Stimulated activated naive B cell treated with anti-CD40 and anti-IgM and Interleukin-4, amounts not matched to agents 10 μg/mL and 1 μg/mL and 100 μg/mL, for 72 hours (primary cell): ENCODE measurements around the gene C19orf25.

Experiments
- ATAC-seq, 2 donors: fragments of 150-1000 bp; cut with Tn5 transposase; replicated peaks; 2 replicates each; pipeline ENCODE4 v1.10.0; 2021; ENCODE audit warnings: moderate library complexity in 1 of 2
- DNase-seq: peaks from one replicate; pipeline ENCODE4 v3.0.0; 2021
- H3K27ac Mint-ChIP-seq: one replicate; pipeline ENCODE4 v1.8.0; 2022; ENCODE audit warnings: mild to moderate bottlenecking, mixed read lengths
- H3K27me3 Mint-ChIP-seq, 2 donors: one replicate each; pipeline ENCODE4 v1.8.0; 2022; ENCODE audit warnings: mixed read lengths in 2 of 2
- H3K36me3 Mint-ChIP-seq, 2 donors: one replicate each; pipeline ENCODE4 v1.8.0; 2022; ENCODE audit warnings: mixed read lengths in 2 of 2, mild to moderate bottlenecking in 1 of 2
- H3K4me1 Mint-ChIP-seq, 2 donors: one replicate each; pipeline ENCODE4 v1.8.0; 2022; ENCODE audit warnings: mixed read lengths in 2 of 2, mild to moderate bottlenecking in 1 of 2
- H3K4me3 Mint-ChIP-seq, 2 donors: one replicate each; pipeline ENCODE4 v1.8.0; 2022; ENCODE audit warnings: mild to moderate bottlenecking in 2 of 2, mixed read lengths in 2 of 2, moderate library complexity in 1 of 2
- H3K9me3 Mint-ChIP-seq, 2 donors: one replicate each; pipeline ENCODE4 v1.8.0; 2022; ENCODE audit warnings: mixed read lengths in 2 of 2, mild to moderate bottlenecking in 1 of 2

Gene C19orf25

GRCh38 chr19:1495799-1496713 lies 17.0 kb upstream of the C19orf25 start:
- Mint-ChIP-seq H3K4me3 (no peak overlapping the region), H3K27ac (no peak overlapping the region), H3K27me3 (peaks cover 21 to 30% of the 10 kb centered on the region in 2 donors), H3K9me3 (no peaks in the 10 kb centered on the region), H3K36me3 (no peaks in the 10 kb centered on the region), H3K4me1 (peaks cover 0 to 2% of the 10 kb centered on the region in 2 donors)
- no peak for DNase-seq
- no peak for ATAC-seq

DNA sequence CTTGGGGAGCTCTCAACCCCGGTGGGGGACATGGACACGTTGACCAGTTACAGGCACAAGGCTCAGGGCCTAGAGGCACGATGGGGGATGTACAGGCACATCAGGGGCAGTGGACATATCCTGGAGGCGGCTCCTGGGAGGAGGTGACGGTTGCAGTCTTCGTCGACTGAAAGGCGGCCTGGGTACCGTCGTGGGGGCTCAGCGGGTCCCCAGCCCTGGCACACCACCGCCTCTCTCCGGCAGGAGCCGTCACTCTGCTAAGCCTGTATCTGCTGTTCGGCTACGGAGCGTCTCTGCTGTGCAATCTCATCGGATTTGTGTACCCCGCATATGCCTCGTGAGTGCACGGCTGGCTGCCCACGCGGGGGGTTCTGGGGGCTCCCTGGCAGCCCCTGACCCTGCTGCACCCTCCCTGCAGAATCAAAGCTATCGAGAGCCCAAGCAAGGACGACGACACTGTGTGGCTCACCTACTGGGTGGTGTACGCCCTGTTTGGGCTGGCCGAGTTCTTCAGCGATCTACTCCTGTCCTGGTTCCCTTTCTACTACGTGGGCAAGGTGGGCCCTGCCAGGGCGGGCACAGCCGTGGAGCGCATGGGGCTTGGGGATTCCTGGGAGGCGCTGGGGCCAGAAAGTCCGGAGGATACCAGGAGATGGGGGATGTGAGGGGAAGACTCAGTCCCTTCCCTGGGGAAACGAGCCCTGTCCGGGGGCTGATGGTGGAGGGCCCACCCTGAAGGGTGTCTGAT lies 16.2 kb upstream of the C19orf25 start:
- Mint-ChIP-seq H3K9me3 (no peaks in the 10 kb centered on the region), H3K4me1 (peaks cover 0 to 5% of the 10 kb centered on the region in 2 donors), H3K4me3 (no peak overlapping the region), H3K27ac (no peak overlapping the region), H3K36me3 (no peaks in the 10 kb centered on the region), H3K27me3 (peaks cover 18 to 30% of the 10 kb centered on the region in 2 donors)
- DNase-seq = no peak
- ATAC-seq = no peak

DNA sequence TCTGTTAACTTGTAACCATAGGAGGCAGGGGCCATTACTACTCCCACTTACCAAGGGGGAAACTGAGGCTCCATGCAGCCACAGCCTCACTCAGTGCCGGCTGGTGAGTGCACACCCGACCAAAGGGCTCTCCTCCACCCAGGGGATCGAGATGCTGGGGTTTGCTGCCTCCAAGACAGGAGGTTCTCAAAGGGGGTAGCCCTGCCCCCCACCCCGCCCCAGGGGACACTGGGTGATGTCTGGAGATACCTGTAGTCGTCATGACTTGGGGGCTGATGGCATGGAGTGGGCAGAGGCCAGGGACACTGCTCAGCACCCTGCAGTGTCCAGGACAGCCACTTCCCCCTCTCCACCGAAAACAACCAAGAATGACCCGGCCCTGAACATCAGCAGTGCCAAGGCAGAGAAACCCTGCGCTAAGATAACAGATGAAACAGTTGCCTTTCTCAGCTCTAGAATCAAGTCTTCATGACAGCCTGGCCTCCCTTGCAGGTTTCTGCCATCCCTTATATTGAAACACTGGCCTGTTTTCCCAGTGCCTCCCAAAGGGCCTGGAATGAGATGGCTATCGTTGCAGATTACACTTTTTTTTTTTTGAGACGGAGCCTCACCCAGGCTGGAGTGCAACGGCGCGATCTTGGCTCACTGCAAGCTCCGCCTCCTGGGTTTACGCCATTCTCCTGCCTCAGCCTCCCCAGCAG lies 15.2 kb upstream of the C19orf25 start:
- ATAC-seq = no peak
- H3K27ac Mint-ChIP-seq = no peak overlapping the region
- H3K9me3 Mint-ChIP-seq = no peaks in the 10 kb centered on the region
- H3K36me3 Mint-ChIP-seq = no peaks in the 10 kb centered on the region
- no peak overlapping the region for H3K4me3 Mint-ChIP-seq
- DNase-seq = no peak
- peaks cover 8% of the 10 kb centered on the region in 2 donors for H3K4me1 Mint-ChIP-seq
- H3K27me3 Mint-ChIP-seq = peaks cover 18 to 30% of the 10 kb centered on the region in 2 donors

GRCh38 chr19:1492474-1493006 lies 13.5 kb upstream of the C19orf25 start:
- Mint-ChIP-seq H3K9me3 (no peaks in the 10 kb centered on the region), H3K4me3 (no peak overlapping the region), H3K27me3 (peaks cover 21 to 33% of the 10 kb centered on the region in 2 donors), H3K27ac (no peak overlapping the region), H3K36me3 (no peaks in the 10 kb centered on the region), H3K4me1 (peaks cover 9 to 14% of the 10 kb centered on the region in 2 donors)
- no peak for ATAC-seq
- no peak for DNase-seq

DNA sequence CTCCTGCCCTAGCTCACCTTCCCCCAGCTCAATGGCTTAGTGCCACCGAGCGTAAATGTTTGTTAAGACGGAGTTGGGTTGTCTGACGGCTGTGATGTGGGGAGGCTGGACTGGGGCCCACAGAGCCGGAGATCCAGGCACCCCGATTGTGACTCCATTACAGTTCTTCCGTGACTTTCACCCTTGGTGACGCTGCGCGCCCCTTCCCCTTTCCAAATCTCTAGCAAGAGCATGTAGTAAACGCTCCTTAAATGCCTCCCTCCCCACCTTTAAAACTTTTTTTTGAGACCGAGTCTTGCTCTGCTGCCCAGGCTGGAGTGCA lies 12.8 kb upstream of the C19orf25 start:
- Mint-ChIP-seq H3K4me1 (peaks cover 9 to 14% of the 10 kb centered on the region in 2 donors), H3K9me3 (no peaks in the 10 kb centered on the region), H3K4me3 (peak overlapping the region; percentile 61 to 62), H3K27ac (no peak overlapping the region), H3K27me3 (peaks cover 18 to 29% of the 10 kb centered on the region in 2 donors), H3K36me3 (no peaks in the 10 kb centered on the region)
- DNase-seq = no peak
- ATAC-seq = no peak

- peaks cover 14 to 27% of the 10 kb centered on the region in 2 donors for H3K27me3 Mint-ChIP-seq
- H3K27ac Mint-ChIP-seq = peak within 1 kb of the TSS; percentile 90
- H3K4me3 Mint-ChIP-seq = peak within 1 kb of the TSS; percentile 87 to 93
- H3K9me3 Mint-ChIP-seq = no peaks in the 10 kb centered on the region
- H3K4me1 Mint-ChIP-seq = peaks cover 9 to 14% of the 10 kb centered on the region in 2 donors
- no peaks in the 10 kb centered on the region for H3K36me3 Mint-ChIP-seq
- DNase-seq (no peak), ATAC-seq (no peak)
Observed at GRCh38 chr19:1491114-1491848, 12.3 kb upstream of the C19orf25 start, which contains the start of gene REEP6. REEP6 (plus strand) TSS chr19:1491181; CDS start chr19:1491270, 89 bp downstream.

DNA sequence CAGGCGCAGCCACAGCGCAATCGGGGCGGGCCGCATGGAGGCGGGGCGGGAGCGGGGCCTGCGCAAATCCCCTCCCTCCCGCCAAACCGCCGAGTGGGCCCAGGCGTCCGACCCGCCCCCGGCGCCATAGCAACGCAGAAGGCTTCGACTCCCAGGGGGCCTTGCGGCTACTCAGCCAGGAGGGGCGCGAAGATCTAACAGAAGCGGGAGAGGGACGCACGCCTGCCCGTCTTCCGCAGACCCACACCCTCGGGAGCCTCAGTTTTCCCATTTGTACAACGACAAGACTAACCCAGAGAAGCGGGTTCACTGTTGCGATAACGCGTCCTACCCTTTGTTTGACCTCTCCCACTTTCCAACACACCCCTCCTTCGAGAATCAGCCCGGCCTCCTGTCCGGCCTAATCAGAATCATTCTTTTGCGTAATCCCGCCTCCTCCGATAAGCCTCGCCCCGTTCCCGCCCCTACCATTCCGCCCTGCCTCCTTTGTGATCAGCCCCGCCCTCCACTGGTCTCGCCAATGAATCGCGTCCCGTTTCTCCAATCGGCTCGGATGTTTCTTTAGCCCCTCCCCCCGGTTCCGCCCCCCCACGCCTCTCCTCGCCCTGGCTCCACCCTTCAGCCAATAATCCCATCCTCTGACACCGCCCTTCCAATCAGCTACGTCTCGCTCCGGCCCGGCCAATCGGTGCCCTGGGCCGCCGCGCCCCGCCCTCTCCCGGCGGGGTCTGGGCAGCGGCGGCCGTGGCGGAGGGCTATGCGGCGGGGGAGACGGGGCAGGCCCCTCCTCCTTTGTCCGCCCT lies 11.5 kb upstream of the C19orf25 start, which contains the start of gene PCSK4:
TSS of gene PCSK4 (minus strand) at position 40 of the 803 bp plus-strand sequence. CDS start at position 36, 4 bp downstream.
- peak within 1 kb of the TSS; percentile 90 for H3K27ac Mint-ChIP-seq
- peaks cover 14 to 22% of the 10 kb centered on the region in 2 donors for H3K27me3 Mint-ChIP-seq

DNA sequence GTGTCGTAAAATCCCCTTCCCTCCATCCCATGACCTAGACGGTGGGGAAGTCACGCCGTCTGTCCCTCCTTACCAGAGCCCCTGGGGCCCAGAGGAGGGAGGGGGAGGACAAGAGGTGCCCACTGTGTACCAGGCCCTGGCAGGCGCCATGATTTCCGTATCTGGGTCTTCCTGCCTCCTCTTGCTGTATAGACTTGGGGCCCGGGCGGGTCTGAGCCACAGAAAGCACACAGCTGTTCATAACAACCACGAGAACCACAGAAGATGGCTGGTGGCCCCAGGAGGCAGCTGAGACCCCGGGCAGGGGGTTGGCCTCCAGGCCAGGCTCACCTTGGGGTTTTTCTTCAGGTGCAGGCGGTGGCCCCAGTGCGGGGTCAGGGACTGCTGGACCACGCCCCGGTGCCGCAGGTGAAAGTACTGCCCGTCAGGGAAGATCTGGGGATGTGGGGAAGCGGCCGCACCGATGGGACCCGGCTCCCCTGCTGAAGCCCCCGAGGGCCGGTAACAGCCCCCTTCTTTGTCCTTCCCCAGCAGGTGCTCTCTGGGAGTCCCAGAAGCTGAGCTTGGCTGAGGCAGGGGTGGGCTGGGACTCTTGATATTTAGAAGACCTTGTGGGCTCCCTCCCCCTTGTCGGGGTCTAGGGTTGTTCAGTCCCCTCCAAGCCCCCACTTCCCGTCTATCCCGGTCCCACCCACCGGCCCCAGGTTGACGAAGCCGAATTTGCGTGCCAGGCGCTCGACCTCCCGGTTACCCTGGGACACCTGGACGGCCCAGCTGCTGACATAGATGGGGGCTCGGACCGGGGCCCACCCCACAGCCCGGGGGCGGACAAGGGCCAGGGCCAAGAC lies 10.7 kb upstream of the C19orf25 start:
- Mint-ChIP-seq H3K27ac (no peak overlapping the region), H3K9me3 (no peaks in the 10 kb centered on the region), H3K4me3 (peak overlapping the region; percentile 62 to 87), H3K4me1 (peaks cover 9 to 14% of the 10 kb centered on the region in 2 donors), H3K36me3 (no peaks in the 10 kb centered on the region), H3K27me3 (peaks cover 14 to 22% of the 10 kb centered on the region in 2 donors)
- ATAC-seq (no peak), DNase-seq (no peak)

More for the DNA sequence above, 11.5 kb upstream of the C19orf25 start, which contains the start of gene PCSK4:
- no peaks in the 10 kb centered on the region for H3K9me3 Mint-ChIP-seq
- H3K36me3 Mint-ChIP-seq = no peaks in the 10 kb centered on the region
- peak within 1 kb of the TSS; percentile 87 to 93 for H3K4me3 Mint-ChIP-seq
- ATAC-seq (peak; percentile 91 to 92), DNase-seq (peak; percentile 96)
- H3K4me1 Mint-ChIP-seq = peaks cover 9 to 14% of the 10 kb centered on the region in 2 donors

DNA sequence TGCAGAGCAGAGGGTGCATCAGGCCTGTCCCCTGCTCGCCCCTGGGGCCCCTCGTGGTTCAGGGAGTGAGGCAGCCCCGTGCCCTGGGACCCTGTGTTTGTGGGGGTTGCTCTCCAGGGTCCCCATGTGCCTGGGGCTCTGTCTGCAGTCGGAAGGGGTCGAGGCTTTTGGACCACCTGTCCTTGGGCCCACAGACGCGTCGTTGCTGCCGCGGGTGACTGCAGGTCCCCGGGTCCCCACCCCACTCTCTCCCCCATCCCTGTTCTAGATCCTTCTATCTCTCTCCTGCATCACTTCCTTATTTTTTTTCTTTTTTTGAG lies 9.2 kb upstream of the C19orf25 start:
- Mint-ChIP-seq H3K4me3 (no peak overlapping the region), H3K36me3 (no peaks in the 10 kb centered on the region), H3K9me3 (no peaks in the 10 kb centered on the region), H3K4me1 (peaks cover 9 to 14% of the 10 kb centered on the region in 2 donors), H3K27ac (no peak overlapping the region), H3K27me3 (peaks cover 14 to 22% of the 10 kb centered on the region in 2 donors)
- ATAC-seq (no peak), DNase-seq (no peak)

DNA sequence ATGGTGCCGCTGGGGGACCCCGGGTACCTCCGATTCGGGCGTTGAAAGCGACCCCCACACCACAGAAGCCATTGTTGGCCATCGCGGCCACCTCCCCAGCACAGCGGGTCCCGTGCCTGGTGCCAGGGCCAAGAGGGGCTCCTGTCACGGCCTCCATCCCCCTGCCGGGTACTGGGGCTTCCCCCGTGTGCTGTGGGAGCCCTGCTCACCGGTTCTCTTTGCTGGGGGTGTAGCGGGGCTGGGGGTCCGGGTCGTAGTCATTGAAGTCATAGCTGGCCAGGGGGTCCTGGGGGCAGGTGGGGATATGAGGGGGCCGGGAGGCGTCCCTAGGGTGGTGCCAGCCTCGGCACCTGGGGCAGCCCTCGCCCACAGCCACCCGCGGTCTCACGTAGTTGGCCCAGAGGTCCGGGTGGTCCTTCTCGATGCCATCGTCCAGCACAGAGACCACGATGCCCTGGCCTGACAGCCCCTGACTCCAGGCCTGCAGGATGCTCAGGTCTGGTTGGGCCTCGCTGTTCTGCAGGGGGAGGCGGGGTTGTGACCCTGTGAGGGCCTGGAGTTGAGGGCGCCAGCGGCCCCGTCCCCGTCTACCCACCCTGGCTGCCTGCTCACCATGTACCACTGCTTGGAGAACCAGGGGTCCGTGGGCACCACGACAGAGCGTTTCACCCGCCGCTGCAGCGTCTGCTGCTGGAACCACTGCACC lies 8.7 kb upstream of the C19orf25 start:
- Mint-ChIP-seq H3K4me3 (no peak overlapping the region), H3K36me3 (no peaks in the 10 kb centered on the region), H3K9me3 (no peaks in the 10 kb centered on the region), H3K4me1 (peaks cover 9 to 14% of the 10 kb centered on the region in 2 donors), H3K27ac (no peak overlapping the region), H3K27me3 (peaks cover 13 to 18% of the 10 kb centered on the region in 2 donors)
- DNase-seq = no peak
- ATAC-seq = no peak

DNA sequence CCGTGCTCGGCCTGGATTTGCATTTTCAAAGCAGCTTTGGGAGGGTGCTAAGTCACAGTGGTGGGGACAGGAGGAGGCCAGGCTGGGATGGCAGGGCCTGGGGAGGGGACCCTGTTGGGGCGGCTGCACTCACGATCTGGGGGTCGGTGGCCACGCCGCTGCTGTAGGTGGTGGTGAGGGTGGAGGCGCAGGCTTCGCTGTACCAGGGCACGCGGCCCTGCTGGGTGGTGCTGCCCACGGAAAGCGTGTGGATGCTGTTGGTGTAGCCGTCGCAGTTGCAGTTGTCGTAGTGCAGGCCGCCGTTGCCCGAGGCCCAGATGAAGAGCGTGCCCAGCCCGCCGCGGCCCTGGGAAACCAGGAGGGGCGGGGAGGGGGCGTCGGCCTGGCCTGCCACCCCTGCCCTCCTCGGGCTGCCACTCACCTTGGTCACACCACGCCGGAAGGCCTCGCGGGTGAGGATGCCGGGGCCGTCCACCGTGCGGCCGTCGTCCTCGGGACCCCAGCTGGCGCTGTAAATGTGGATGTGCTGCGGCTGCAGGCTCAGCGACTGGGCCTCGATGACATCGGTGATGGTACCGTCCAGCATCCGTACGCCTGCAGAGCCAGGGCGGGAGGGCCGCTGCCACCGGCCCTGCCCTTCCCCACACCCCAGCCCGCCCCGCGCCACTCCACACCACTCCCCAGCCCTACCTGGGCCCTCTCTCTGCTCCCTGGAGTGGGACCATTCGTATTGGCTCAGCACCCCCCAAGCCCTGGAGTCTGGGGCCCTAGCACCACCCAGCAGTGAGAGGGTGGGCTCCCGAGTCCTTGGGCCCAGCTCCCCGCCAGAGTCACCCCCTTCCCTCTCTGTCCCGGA lies 7.9 kb upstream of the C19orf25 start:
- Mint-ChIP-seq H3K27ac (no peak overlapping the region), H3K36me3 (no peaks in the 10 kb centered on the region), H3K4me3 (no peak overlapping the region), H3K4me1 (peaks cover 9 to 14% of the 10 kb centered on the region in 2 donors), H3K9me3 (no peaks in the 10 kb centered on the region), H3K27me3 (peaks cover 9 to 12% of the 10 kb centered on the region in 2 donors)
- ATAC-seq (no peak), DNase-seq (no peak)
